ENCODE results near the gene KICS2.
"Not testable (repeated sequence)": the region's sequence is repeated elsewhere in the genome, so short reads cannot be mapped to it uniquely, and the experiment has no call there.

The KICS2 gene

DNA sequence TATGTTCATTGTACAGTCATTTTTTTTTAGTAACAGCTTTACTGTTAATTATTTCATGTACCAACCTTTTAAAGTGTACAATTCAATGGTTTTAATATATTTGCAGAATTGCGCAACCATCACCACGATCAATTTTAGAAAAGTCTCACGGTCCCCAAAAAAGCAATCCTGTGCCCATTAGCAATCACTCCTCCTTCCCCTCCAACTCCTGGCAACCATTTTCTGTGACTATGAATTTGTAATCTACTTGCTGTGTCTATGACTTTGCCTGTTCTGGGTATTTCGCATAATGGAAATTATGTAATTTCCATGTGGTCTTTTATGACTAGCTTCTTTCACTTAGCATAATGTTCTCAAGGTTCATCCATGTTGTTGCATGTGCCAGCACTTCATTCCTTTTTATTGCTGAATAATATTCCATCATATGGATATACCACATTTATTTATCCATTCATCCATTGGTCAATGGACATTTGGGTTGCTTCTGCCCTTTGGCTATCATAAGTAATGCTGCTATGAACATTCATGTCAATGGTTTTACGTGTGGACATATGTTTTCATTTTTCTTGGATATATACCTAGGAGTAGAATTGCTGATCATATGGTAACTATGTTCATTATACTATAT is 9.9 kb downstream of the KICS2 start:
- DNase-seq: no peak

- DNase-seq: no peak
These were observed 14.6 kb downstream of the KICS2 start for GRCh38 chr12:64207453-64207852.

DNA sequence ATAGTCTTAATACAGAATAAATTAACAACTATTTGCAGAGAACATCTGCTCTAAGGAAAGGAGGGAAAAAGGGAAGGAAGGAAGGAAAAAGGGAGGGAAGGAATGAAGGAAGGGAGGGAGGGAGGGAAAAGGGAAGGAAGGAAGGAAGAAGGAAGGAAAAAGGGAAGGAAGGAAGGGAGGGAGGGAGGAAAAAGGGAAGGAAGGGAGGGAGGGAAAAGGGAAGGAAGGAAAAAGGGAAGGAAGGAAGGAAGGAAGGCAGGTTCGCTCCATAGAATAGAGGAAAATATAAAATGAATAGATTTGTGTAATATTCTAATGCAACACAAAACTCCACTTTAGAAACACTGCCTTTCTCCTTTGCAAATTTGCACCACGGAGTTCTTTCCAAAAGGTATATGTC is 16.6 kb downstream of the KICS2 start:
- DNase-seq: no peak

DNA sequence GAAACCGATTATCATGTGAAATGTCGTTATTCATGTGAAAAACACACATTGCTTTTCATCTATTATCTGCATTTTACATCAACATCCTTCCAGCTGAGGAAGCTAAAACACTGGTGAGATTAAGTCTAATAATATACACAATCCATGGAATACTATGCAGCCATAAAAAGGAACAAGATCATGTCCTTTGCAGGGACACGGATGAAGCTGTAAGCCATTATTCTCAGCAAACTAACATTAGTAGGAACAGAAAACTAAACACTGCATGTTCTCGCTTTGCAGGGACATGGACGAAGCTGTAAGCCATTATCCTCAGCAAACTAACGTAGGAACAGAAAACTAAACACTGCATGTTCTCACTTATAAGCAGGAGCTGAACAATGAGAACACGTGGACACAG is 18.3 kb downstream of the KICS2 start:
- no peak for DNase-seq

- no peak for DNase-seq
These were observed 19.1 kb downstream of the KICS2 start for GRCh38 chr12:64203036-64203435.

DNA sequence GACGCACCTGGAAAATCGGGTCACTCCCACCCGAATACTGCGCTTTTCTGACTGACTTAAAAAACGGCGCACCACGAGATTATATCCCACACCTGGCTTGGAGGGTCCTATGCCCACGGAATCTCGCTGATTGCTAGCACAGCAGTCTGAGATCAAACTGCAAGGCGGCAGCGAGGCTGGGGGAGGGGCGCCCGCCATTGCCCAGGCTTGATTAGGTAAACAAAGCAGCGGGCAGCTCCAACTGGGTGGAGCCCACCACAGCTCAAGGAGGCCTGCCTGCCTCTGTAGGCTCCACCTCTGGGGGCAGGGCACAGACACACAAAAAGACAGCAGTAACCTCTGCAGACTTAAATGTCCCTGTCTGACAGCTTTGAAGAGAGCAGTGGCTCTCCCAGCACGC is 26.3 kb downstream of the KICS2 start:
- DNase-seq: not testable (repeated sequence)

DNA sequence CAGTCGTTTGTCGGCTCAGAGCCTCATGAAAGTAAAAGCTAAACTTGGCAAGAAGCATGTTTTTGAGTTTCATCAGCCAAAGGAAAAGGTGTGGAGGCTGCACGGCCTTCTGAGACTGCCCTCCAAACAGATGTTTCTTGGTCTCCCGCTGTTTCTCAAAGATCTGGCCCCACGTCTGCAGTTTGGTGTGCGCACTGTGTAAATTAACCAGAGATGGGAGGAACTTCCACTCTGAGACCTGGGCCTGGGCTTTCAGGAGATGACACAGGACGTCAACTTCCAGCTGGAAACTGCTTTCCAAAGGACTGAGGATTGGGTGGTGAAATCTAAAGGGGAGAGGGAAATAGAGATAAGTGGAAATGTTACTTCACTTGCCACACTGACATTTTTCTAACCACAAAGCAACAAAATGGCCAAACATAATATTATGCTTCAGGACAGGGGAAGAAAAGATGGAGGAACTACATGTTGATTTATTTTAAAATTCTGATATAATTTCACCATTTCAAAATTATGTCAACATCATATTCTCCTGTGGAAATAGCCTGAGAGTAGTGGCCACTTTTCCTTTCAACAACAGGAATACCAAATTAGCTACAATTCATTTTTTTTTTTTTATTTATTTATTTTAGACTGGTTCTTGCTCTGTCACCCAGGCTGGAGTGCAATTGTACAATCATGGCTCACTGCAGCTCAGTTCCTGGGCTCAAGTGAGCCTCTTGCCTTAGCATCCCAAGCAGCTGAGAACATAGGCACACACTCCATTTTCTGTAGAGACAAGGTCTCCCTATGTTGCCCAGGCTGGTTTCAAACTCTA is 27.6 kb downstream of the KICS2 start:
- no peak for DNase-seq

GRCh38 chr12:64193931-64194330 is 28.2 kb downstream of the KICS2 start:
- DNase-seq: no peak

DNA sequence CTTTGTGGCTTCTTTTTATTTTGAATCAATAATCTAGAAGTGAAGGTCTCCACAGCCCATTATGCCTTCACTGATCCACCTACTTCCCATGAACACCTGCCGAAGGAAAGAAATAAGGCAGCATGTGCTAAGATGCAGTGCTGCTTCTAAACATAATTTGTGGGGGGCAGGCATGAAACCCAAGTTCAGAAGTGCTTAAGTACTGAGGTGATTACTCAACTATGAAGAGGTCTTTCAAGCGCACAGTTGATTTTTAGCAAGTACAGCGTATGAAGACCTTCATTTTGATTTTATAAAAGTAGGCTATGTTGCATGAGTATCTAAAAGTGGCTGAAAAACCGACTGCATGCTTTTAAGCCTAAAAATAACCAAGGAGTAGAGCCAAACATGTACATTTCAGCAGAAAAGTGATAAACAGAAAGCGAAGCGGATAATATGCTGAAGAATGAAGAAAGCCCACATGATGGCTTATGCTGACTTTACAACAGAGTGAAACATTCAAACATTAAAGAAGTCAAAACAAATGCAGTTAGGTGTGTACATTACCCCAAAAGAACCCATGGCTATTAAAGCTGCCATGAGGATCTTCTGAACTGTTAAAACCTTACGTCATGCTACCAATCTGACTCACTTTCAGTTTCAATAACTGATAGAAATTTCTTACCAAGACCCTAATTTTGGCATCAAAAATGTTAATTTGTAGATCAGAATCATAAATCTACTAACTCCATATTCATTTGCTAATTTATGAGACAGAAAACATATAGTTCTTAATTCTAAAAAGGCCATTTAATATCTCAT is 29.3 kb downstream of the KICS2 start:
- no peak for DNase-seq

- DNase-seq: no peak
These were observed 32.0 kb downstream of the KICS2 start for GRCh38 chr12:64190140-64190539.

GRCh38 chr12:64189530-64189929 is 32.6 kb downstream of the KICS2 start:
- no peak for DNase-seq

- DNase-seq: no peak
These were observed 34.3 kb downstream of the KICS2 start for GRCh38 chr12:64187794-64188193.

DNA sequence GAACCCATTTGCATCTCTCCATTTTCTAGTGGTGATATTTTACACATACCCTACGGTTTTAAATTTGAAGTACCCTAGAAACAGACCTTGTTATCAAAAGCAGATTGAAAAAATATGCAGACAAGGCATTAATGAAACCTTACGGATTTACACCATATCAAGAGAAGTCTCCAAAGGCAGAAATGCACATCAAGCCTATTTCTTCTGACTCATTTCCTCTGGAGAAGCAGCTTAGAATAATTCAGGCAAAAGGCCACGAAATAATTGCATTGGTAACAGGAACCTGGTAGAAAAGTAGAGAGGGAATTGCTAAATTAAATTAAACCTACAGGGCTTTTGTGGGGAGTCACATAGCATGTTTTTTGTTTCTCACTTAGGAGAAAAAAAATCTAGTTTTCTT is 34.7 kb downstream of the KICS2 start:
- DNase-seq: no peak

GRCh38 chr12:64186789-64187188 is 35.3 kb downstream of the KICS2 start:
- DNase-seq: no peak

GRCh38 chr12:64184216-64184615 is 37.9 kb downstream of the KICS2 start:
- DNase-seq: no peak

GRCh38 chr12:64181430-64182291 is 40.4 kb downstream of the KICS2 start:
- DNase-seq: peak; percentile 13

DNA sequence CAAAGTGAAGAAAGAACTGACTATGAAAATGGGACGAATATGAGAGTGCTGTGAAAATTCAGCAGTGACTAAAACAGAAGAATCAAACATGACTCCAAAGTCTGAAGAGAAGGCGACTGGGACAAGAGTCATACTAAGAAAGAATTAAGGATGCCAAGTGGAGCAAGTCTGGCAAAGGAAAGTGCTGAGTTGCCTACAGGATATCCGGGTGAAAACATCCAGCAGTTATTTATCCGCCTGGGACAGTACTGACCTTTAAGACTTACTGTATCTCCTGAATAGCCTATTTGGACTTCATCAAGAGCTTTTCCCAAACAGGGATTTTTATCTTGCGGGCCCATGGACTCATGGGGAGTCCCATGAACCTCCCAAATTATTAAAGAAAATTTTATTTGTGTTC is 41.1 kb downstream of the KICS2 start:
- no peak for DNase-seq

DNA sequence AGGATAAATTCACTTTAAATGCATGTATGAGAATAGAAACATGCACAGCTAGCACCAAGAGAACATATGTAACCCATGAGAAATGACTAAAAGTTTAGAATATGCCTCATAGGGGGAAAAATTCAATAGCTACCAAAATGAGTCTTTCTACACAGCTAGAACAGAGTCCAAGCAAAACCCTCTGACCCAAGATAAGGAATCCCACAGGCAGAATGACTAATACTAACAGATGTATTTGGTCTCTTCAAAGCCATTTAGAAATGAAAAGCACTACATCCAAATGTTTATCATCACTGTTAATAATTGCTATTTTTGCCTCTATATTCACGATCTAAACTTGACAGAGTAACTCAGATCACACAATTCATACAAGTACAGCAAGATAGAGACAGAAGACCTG is 44.0 kb downstream of the KICS2 start:
- DNase-seq: no peak

- DNase-seq: no peak
These were observed 45.1 kb downstream of the KICS2 start for GRCh38 chr12:64177001-64177400.

GRCh38 chr12:64175254-64175945 is 46.7 kb downstream of the KICS2 start:
- DNase-seq: no peak

GRCh38 chr12:64173456-64173855 is 48.6 kb downstream of the KICS2 start:
- DNase-seq: no peak
